CD4-positive, alpha-beta T cell treated with Interleukin-1 beta for 1 hour (primary cell): Measurements from ENCODE around the gene ZFP36.
A peak's percentile ranks its signal among the peaks of the same experiment; 100 is the strongest.

Source experiments
- DNase-seq, 2 donors: peaks; one replicate each; pipeline ENCODE4 v3.0.0-alpha.2; 2020 to 2022

Gene ZFP36

DNA sequence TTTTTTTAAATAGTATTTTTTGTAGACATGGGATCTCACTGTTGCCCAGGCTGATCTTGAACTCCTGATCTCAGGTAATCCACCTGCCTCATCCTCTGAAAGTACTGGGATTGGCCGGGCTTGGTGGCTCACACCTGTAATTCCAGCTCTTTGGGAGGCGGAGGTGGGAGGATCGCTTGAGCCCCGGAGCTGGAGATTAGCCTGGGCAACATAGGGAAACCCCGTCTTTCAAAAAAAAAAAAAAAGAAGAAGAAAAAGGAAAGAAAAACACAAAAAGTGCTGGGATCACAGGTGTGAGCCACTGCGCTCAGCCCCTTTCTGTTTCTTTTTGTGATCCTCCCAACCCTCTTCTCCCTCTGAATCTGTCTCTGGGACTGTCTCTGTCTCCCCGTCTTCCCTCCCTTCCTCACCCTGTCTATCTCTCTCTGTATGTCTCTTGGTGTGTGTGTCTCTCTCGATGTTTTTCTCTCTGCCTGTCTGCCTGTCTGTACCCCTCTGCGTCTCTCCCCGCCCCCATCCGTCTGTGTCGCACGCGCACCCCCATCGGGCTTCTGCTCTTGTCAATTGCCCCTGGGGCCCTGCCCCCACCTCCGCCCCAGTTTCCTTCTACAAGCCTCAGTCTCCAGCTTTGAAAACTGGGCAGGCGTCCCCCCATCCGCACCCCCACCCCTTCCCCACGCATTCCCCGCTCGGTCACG is 540 bp upstream of the ZFP36 start:
- peak; percentile 93 to 96 for DNase-seq

DNA sequence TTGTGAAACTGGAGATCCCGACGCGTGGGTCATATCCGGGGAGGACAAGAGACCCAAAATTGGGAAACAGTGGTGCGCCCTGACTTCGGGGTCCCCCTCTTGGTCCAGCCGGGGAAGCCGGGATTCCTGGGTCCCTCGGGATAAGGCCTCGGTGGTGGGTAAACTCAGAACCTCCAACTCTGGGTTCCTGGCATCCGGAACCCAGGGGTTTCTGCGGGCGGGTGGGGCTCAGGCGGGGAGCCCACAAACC is 688 bp downstream of the ZFP36 start:
- DNase-seq, result no peak

DNA sequence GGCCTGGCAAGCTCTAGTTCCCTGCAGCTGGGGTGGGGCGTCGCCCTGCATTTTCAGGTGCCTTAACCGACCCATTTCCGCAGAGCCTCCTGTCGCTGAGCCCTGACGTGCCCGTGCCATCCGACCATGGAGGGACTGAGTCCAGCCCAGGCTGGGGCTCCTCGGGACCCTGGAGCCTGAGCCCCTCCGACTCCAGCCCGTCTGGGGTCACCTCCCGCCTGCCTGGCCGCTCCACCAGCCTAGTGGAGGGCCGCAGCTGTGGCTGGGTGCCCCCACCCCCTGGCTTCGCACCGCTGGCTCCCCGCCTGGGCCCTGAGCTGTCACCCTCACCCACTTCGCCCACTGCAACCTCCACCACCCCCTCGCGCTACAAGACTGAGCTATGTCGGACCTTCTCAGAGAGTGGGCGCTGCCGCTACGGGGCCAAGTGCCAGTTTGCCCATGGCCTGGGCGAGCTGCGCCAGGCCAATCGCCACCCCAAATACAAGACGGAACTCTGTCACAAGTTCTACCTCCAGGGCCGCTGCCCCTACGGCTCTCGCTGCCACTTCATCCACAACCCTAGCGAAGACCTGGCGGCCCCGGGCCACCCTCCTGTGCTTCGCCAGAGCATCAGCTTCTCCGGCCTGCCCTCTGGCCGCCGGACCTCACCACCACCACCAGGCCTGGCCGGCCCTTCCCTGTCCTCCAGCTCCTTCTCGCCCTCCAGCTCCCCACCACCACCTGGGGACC is 1.2 kb downstream of the ZFP36 start:
- peak; percentile 78 for DNase-seq

DNA sequence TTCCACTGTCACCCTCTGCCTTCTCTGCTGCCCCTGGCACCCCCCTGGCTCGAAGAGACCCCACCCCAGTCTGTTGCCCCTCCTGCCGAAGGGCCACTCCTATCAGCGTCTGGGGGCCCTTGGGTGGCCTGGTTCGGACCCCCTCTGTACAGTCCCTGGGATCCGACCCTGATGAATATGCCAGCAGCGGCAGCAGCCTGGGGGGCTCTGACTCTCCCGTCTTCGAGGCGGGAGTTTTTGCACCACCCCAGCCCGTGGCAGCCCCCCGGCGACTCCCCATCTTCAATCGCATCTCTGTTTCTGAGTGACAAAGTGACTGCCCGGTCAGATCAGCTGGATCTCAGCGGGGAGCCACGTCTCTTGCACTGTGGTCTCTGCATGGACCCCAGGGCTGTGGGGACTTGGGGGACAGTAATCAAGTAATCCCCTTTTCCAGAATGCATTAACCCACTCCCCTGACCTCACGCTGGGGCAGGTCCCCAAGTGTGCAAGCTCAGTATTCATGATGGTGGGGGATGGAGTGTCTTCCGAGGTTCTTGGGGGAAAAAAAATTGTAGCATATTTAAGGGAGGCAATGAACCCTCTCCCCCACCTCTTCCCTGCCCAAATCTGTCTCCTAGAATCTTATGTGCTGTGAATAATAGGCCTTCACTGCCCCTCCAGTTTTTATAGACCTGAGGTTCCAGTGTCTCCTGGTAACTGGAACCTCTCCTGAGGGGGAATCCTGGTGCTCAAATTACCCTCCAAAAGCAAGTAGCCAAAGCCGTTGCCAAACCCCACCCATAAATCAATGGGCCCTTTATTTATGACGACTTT is 2.0 kb downstream of the ZFP36 start:
- DNase-seq, result peak; percentile 61 to 73

DNA sequence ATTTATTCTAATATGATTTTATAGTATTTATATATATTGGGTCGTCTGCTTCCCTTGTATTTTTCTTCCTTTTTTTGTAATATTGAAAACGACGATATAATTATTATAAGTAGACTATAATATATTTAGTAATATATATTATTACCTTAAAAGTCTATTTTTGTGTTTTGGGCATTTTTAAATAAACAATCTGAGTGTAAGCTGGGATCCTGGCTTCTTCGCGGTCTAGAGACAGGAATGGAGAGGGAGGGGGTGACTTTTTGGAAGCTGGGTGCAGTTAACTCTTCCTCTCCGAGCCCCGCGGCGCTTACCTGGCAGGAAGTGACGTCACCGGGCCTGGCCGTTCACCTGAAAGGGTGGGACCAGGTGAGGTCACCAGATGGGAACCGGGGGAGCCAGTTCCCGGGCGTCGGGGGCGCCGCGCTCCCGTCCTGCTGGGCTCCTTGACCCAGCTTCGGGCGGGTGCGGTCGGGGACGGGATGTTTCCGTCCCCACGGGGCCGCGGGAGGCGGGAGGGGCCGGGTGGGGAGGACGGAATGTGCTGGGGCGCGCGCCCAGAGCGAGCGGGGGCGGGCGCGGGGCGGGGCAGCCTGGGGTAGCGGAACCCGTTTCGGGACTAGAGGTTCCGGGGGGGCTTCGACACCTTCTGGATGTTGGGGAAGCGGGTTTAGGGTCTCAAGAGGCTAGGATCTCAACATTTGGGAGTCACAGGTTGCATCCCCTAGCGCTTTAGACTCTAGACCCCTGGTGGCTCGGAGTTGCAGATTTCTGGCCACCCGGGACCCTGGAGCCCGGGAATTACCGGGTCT is 2.8 kb downstream of the ZFP36 start:
- peak; percentile 94 to 96 for DNase-seq

DNA sequence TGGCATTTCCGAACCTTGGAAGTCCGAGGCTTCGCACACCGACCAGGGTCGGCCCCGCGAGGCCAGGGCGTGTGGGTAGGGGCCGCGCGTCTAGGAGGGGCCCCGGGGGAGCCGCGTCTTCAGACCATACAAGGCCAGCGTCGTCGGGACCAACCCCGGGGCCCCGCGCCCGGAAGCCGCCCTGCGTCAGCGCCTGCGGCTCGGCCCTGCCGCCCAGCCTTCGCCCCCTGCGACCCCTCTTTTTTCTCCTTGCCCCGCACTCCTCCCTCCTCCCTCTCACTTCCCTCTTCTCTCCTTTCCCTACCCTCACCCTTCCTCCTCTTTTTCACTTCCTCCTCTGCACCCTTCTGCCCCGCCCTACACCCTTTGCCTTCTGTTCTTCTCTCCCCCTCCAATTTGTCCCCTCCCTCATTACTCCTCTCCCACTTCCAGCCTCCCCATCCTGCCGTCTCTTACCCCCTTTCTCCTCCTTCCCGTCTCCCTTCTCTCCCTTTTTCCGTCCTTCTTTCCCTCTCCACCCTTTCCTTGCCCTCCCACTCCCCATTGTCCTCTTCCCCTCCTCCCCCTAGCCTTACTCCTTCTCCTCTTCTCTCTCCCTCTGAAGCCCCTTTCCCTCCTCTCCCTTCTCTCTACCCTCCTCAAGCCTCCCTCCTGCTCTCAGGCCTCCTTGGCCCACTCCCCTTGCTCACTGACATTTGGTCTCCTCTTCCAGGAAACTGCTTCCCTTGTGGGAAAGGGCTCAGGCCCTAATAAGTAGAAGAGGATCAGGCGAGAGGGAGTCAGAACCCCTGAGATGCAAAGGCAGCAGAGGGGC is 3.6 kb downstream of the ZFP36 start:
- peak; percentile 88 to 92 for DNase-seq

DNA sequence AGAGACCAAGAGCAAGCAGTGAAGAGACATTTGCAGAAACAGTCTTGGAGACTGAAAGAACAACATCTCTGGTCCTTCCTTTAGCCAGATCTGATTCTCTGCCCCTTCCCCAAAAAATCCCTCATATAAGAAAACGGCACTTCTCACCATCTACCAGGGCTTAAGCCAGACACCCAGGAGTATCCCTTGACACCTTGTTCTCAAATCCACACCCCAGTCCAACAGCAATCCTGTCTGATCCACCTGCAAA is 4.1 kb downstream of the ZFP36 start:
- no peak for DNase-seq

DNA sequence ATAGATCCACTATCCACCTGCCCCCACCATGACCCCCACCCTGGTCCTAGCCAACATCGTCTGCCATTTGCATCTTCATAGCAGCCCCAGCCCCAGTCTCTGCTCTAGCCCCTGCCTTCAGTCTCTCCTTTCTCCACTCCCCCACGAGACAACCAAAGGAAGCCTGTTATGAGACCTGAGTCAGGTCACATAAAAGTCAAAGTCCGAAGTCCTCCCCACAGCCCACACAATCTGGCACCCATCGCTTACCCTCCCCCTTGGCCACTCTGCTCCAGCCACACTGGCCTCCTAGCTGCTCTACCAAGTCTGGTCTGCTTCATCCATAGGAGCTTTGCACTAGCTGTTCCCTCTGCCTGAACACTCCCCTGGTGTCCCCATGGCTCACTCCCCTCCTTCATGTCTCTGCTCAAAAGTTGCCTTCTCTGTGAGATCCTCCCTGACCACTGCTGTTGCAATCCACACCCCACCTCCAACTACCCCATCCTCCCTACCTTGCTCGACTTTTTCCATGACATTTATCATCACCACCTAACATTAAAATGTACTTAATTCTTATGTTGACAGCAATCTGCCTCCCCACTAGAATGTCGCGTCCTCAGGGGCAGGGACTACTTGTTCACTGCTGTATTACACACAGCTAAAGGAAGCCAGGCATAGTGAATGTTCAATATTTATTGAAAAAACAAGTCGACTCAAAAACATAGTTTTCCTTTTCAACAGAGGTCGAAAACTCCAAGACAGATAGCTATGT is 4.6 kb downstream of the ZFP36 start:
- DNase-seq, result peak; percentile 73 to 78

DNA sequence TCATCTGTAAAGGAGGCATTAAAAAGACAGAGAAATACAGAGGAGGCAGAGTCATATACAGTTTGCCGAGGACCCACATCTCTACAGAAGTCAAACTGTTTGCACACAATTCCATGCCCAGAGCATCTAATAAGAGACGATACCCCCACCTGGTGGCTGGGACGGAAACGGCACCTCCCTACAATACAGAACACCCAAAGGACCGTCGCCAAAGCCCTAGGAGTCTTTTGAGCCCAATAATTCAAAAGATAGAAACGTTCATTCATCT is 5.1 kb downstream of the ZFP36 start:
- DNase-seq, result peak; percentile 91 to 93

DNA sequence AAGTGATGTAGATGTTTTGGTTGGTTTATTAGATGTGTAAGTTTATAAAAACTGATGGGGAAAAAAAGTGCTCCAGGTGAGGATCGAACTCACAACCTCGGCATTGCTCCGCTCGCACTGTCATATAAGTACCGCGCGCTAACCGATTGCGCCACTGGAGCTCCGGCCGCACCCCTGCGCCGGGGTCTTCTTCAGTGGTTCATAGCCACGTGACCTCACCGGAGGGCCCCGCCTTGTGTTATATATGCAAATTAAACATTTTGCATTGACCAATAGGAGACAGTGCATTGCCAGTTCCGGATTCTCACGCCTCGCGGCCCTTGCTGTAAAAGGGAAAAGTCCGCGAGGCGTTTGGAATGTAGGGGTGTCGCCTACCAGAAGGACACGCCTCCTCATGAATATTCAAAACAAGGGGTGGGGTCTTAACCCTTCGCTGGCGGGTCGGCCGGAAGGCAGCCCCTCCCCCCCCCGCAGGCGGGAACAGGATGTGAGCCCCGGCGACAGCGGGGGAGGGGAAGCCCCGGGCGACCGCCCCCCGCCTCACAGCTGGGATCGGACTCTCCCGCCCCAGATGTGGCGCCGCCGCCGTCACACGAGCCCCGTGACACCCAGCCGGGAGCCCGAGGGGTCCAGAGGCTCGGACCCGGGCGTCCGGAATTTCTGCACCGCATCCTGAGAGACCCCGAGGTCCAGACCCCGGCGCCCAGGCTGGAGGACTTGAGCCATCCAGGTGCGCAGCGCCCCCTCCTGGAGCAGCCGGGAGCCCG is 5.6 kb downstream of the ZFP36 start, which contains the start of gene PLEKHG2:
Gene PLEKHG2, plus strand, starts transcription at position 570 of the 767 bp plus-strand sequence. CDS start 1,418 bp downstream, outside the sequence.
- DNase-seq, result peak; percentile 98

DNA sequence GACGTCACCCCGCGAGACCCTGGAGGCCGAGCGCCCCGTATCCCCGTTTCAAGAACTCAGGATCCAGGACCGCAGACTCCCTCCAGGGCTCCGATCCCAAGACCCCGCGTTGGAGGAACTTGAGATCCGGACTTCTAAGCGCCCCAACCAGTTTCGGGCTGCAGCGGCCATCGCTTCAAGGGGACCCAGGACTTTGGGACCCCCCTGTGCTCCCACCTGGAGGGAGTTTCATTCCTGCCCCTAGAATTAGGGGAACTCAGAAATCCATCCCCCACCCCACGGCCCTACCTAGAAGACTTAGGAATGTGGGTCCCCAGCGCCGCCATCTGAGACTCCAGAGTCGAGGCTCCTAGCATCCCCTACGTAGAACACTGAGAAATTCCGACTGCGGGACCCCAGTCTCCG is 6.2 kb downstream of the ZFP36 start:
- DNase-seq, result no peak

DNA sequence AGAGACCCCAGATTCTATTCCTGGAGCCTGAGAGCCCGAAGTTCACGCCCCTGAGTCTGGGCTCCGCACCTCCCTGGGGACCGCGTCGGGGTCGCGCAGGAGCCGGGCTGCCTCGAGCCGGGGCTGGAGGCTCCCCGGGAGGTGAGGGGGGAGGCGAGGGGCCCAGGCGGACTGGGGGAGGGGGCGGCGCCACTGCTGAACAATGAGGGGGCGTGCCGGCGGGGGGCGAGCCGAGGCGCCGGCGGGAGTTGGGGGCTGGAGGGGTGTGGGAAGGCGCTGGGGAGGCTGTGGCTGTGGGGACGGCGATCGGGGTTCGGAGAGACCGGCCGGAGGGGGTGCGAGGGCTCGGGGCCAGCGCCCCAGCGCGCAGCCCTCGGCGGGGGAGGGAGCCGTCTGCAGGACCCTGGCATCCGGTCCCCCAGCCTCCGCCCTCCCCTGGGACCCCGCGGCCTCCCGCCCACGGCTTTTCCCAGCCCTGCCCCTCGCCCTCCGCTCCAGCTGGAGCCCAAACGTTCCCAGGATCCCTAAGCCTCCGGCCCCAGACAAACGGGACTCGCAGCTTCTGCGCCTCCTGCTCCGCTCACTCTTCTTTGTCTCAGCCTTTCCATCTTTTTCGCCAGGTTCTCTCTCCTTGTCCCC is 6.7 kb downstream of the ZFP36 start:
- peak; percentile 49 for DNase-seq

DNA sequence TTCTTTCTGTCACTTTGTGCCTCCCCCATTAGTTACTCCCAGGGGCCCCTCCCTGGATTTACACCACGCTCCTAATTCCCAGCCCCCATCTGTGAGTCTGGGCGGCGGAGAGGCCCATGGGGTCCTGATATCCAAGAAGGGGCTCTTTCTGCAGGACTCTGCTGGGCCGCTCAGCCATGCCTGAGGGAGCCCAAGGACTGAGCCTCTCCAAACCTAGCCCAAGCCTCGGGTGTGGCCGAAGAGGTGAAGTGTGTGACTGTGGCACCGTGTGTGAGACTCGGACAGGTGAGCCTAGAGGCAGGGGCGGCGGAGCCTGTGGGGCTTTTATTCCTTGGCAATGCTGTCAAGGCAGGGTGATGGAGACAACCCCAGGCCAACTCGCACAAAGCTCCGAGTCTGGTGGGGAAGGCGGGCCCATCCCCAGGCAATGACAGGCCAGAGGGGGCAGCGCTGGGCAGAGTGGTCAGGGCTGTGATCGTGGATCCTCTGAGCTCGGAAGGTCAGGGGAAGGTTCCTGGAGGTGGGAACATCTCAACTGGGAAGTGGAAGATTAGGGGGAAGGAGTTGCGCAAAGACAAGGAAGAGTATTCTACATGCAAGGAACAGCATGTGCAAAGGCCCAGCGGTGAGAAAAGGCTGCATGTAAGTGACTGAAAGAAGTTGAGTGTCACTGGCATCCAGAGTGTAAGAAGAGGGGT is 7.4 kb downstream of the ZFP36 start:
- DNase-seq, result no peak

DNA sequence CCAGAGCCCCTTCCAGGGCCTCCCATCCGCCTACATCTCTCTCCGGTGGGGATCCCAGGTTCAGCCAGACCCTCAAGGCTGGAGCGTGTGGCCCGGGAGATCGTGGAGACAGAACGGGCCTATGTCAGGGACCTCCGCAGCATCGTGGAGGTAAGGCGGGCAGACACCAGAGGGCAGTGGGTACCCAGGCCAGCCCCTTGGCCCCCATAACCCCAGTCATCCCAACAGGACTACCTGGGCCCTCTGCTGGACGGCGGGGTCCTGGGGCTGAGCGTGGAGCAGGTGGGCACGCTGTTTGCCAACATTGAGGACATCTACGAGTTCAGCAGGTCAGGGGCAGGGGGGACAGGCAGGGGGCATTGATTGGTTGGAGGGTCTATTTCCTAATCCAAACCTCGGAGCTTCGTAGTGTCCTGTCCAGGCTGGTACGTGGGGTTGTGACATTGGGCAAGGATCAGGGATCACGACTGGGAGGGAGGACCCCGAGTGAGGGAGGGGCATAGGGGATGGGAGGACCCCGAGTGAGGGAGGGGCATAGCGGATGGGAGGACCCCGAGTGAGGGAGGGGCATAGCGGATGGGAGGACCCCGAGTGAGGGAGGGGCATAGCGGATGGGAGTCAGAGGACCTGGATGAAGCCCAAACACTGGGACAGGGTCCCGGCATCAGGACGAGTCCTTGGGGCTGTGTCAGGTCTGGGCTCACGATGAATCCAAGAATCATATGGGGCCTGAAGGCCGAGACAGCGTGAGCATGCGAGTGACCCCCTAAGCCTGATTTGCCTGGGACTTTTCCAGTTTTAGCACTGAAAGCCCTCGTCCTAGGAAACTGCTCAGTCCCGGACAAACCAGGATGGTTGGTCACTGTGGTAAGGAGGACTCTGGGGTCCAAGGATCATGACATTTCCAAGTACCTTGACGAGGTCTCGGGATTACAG is 8.7 kb downstream of the ZFP36 start:
- no peak for DNase-seq

DNA sequence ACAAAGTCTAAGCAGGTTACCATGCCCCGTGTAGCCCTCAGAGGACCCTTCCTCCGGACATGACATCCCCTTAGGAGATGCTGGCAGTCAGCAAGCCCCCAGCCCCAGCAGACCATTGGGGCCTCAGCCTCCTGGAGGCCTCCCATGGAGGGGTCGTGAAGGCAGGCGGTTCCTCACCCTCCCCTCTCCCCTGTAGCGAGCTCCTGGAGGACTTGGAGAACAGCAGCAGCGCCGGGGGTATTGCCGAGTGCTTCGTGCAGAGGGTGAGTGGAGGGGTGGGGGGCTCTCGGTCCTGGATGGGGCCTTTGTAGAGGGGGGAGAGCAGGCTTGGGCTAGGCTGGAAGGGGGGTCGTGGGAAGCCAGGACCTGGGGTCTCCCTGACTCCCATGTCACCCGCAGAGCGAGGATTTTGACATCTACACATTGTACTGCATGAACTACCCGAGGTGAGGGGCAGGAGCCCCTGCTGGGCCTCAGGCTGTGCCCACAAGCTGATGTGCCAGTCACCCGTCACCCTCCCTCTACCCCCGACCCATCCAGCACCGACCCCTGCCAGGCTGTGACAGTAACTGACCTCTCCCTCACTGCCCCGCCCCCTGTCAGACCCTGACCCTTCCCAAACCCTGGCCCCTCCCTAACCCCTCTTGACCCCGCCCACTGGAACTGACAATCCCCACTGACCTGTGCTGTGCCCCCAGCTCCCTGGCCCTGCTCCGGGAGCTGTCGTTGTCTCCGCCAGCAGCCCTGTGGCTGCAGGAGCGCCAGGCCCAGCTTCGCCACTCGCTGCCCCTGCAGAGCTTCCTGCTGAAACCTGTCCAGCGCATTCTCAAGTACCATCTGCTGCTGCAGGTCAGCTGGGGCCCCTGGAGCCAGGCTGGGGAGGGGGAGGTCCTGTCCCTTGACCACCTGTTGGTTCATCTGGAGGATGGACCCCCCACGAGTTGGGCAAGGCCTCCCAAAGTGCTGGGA is 9.8 kb downstream of the ZFP36 start:
- DNase-seq, result no peak

DNA sequence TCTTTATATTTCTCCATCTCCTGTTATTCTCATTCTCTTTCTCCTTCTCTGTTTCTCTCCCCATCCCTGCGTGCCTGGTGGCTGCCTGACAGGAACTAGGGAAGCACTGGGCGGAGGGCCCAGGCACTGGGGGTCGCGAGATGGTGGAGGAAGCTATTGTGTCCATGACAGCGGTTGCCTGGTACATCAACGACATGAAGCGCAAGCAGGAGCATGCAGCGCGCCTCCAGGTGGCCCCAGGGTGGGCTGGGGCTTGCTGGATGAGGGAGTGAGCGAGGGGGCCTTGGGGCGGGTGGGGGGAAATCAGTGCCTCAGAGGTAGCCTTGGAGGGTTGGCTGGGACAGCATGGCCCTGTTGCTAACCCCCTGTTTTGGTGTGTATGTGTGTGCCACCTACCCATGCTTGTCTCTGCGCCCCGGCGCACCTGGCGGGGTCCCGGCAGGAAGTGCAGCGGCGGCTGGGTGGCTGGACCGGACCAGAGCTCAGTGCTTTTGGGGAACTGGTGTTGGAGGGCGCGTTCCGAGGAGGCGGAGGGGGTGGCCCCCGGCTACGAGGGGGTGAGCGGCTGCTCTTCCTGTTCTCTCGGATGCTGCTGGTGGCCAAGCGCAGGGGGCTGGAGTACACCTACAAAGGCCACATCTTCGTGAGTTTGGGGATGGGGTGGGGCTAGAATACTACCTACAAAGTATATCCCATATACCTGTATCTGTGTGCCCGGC is 11.0 kb downstream of the ZFP36 start:
- no peak for DNase-seq

DNA sequence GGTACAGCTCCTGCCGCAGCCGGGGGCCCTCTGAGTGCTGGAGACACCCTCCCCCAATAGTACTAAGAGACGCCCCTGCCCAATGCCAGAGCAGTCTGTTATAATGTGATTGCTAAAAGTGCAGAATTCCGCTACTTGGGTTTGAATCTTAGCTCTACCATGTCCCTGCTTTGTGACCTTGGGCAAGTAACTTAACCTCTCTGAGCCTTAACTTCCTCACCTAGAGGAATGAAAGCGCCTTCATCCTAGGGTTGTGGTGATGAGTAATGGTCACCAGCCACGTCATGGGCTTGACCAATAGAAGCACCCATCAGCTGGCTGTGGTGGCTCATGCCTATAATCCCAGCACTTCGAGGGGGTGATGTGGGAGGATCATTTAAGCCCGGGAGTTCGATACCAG is 12.4 kb downstream of the ZFP36 start:
- no peak for DNase-seq
